Rectal smooth muscle tissue (tissue), 1 donor: Measurements from ENCODE around the gene SRMS.

Source experiments
- H3K27ac ChIP-seq: one replicate; pipeline ENCODE4 v1.7.0; 2013; ENCODE audit warnings: low read depth, low read length, inconsistent platforms
- H3K27me3 ChIP-seq: one replicate; pipeline ENCODE4 v1.7.0; 2013; ENCODE audit warnings: low read length; ENCODE audit not compliant: control insufficient read depth, insufficient read depth
- H3K36me3 ChIP-seq: one replicate; pipeline ENCODE4 v1.7.0; 2013; ENCODE audit warnings: low read length; ENCODE audit not compliant: control insufficient read depth, insufficient read depth
- H3K4me1 ChIP-seq: one replicate; pipeline ENCODE4 v1.7.0; 2013; ENCODE audit warnings: low read length; ENCODE audit not compliant: control insufficient read depth, insufficient read depth
- H3K4me3 ChIP-seq: one replicate; pipeline ENCODE4 v1.7.0; 2013; ENCODE audit warnings: low read length
- H3K9ac ChIP-seq: one replicate; pipeline ENCODE4 v1.7.0; 2013; ENCODE audit warnings: low read length

The SRMS gene

DNA sequence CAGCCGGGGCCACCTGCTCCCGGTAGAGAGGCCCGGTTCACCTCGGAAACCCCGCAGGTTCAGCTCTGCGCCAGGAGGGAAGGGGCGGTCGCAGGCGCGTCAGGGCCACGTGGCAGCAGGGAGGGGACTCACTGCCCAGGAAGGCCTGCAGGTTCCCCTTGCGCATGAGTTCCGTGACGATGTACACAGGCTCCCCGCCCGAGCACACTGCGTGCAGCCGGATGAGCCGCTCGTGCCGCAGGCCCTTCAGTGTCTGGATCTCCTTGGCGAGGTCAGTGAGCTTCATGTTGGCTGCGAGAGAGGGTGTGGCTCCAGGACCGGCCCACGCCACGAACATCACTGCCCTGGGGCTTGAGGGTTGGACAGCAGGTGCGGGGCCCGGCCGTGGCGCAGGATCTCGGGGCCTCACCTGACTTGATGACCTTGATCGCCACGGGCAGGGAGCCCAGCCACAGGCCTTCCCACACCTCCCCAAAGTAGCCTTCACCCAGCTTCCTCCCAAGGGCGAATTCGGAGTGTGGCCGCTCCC lies 5.5 kb downstream of the SRMS start:
- Histone ChIP-seq H3K27me3 (peaks cover under 1% of the 10 kb centered on the region), H3K27ac (no peak overlapping the region)

GRCh38 chr20:63541371-63541770 lies 6.2 kb downstream of the SRMS start:
- H3K9ac ChIP-seq: no peak overlapping the region

More for the DNA sequence above, 5.5 kb downstream of the SRMS start:
- Histone ChIP-seq H3K4me1 (no peaks in the 10 kb centered on the region), H3K4me3 (no peak overlapping the region), H3K9ac (no peak overlapping the region), H3K36me3 (no peaks in the 10 kb centered on the region)

DNA sequence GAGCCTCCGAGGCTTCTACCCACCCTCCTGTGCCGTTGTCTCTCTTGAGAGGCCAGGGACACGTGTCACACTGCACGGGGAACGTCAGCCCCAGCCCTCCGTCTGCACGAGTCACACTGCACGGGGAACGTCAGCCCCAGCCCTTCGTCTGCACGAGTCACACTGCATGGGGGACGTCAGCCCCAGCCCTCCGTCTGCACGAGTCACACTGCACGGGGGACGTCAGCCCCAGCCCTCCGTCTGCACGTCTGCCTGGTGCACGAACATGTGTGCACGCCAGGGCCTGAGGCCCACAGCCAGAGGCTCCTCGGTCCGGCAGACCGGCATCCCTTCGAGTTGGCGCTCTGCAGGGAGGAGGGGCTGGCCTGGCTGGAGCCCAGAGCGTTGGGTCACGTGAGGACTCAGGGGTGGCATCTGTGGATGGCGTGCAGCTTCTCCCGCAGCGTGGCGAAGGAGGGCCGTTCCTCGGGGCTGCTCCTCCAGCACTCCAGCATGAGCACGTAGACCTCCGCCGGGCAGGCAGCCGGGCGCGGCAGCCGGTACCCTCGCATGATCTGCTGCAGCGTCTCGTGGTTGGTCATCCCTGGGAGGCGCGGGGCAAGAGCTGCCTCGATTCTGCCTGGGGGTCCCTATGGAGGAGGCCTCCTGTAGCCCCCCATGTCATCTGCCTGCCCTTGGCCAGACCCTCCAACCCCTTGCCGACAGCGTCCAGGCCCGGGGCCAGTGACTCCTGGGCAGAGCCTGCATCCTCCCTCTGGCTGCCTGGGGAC lies 6.9 kb downstream of the SRMS start:
- Histone ChIP-seq H3K4me1 (no peaks in the 10 kb centered on the region), H3K27me3 (peaks cover 4% of the 10 kb centered on the region), H3K27ac (no peak overlapping the region), H3K4me3 (no peak overlapping the region), H3K36me3 (no peaks in the 10 kb centered on the region), H3K9ac (no peak overlapping the region)

More at GRCh38 chr20:63541371-63541770, 6.2 kb downstream of the SRMS start:
- Histone ChIP-seq H3K4me3 (no peak overlapping the region), H3K36me3 (no peaks in the 10 kb centered on the region), H3K4me1 (no peaks in the 10 kb centered on the region), H3K27me3 (peaks cover 4% of the 10 kb centered on the region), H3K27ac (no peak overlapping the region)

DNA sequence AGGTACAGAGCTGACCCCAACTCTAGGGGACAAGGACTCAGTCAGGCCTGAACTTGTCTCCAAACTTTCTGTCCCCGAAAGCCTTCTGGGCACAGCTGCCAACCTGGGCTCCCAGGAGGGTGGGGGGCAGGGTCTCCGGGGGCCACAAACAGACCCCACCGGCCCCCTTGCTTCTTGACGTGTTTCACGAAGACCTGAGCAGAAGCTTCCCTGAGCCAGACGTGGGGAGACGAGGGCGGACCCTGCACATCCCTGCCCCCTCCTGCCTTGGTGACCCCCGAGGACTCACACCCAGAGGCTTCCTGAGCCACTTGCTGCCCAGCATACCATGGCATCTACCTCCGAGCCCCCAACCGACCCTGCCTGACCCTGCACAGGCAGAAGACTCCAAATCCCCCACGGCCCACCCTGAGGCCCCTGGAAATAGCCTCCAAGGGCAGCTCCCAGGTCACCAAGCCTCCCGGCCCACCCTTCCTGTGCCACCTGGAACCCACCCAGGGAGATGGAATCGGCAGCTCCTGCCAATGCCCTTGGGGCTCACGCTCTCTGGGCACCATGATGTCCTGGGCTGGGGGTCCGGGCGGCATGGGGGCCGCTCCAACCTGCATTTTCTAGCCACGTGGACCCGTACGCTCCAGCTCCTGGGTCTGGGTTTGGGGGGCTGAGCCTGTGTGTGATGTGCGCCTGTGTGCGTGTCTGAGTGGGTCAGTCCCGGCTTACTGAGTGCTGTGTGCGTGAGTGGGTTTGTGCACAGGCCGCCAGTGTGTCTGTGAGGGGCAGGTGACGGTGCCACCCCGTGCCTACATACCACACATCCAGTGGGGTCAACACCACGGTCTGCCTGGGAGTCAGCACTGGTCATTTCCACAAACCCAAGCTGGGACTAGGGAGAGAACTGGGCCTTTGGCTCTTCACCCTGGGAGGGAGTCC lies 7.8 kb downstream of the SRMS start:
- Histone ChIP-seq H3K9ac (no peak overlapping the region), H3K27me3 (peaks cover 4% of the 10 kb centered on the region), H3K4me1 (no peaks in the 10 kb centered on the region), H3K27ac (no peak overlapping the region), H3K36me3 (no peaks in the 10 kb centered on the region), H3K4me3 (no peak overlapping the region)

- Histone ChIP-seq H3K4me3 (peak overlapping the region; percentile 15), H3K4me1 (no peaks in the 10 kb centered on the region), H3K9ac (no peak overlapping the region), H3K27ac (no peak overlapping the region), H3K27me3 (peaks cover 8% of the 10 kb centered on the region), H3K36me3 (no peaks in the 10 kb centered on the region)
These were observed 8.5 kb downstream of the SRMS start for GRCh38 chr20:63539092-63539430.

DNA sequence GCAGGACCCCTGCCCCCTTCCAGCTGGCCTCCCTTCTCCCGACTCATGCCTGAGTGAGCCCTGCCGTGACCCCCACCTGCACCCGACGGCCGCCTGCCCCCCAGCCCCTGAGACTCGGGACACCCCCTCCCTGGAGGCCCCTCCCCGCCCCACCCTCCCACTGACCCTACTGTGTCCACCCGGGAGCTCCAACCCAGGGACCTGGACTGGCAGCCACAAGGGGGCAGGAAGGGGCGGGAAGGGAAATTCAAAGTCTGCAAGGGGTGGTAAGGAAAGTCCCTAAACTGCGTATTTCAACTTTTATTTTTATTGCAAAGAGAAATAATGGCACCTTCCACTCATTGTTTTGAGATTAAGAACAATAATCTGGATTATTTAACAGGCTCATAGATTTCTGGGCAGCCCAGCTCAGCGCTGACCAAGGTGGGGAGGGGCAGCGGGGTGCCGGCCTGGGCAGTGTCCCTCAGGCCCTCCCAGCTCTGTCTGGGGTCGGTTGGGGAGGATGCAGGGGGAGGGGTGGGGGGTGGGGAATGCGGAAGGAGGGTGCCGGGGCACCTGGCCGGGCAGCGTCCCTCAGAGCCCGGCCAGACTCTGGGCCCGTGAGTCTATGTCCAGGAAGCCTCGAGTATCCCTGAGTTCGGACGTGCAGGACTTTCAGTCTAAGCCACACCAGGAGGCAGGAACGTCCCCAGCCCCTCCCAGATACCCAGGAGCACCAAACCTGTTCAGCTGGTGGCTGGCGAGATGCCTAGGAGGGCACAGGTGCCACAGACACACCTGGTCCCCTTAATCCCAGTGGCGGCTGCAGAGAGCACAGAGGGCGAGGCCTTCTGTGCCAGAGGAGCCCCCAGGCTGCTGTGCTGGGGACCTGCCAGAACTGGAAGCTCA lies 9.1 kb downstream of the SRMS start:
- peaks cover 9% of the 10 kb centered on the region for H3K27me3 ChIP-seq
- no peaks in the 10 kb centered on the region for H3K4me1 ChIP-seq
- no peak overlapping the region for H3K27ac ChIP-seq
- H3K36me3 ChIP-seq: no peaks in the 10 kb centered on the region
- H3K4me3 ChIP-seq: peak overlapping the region; percentile 64
- no peak overlapping the region for H3K9ac ChIP-seq

DNA sequence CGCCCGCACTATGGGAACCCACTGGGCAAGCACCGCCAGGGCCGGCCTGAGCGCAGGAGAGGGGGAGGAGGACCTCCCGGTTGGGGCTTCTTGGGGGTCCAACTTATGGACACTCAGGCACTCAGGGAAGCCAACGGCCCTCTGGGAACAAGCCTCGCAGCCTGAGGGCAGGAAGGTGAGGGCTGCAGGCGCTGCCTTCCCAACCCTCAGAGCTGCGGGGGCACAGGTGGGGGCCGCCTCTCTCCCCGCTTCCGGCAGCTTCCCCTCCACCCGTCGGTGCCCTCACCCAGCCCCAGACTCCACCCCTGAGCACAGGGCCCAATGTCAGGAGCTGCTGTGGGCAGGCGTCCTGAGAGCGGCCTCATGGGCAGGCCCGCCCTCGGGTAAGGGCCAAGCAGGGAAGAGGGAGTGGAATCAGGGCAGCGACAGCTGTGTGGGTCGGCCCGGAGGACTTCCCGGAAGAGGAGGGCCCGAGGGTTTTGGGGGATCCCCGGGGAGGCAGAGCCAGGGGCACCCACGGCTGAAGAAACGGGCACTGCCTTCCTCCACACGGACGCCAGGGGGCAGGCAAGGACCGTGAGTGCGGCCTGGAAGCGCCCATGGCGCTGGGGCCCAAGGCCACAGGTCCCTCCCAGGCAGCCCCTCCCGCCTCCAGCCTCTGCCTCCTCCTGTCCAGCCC lies 9.9 kb downstream of the SRMS start:
- Histone ChIP-seq H3K4me1 (no peaks in the 10 kb centered on the region), H3K27ac (peak overlapping the region; percentile 24), H3K36me3 (no peaks in the 10 kb centered on the region), H3K9ac (peak overlapping the region; percentile 40), H3K27me3 (peaks cover 9% of the 10 kb centered on the region), H3K4me3 (peak overlapping the region; percentile 64)

- no peaks in the 10 kb centered on the region for H3K4me1 ChIP-seq
- H3K4me3 ChIP-seq: peak within 1 kb of the TSS; percentile 64
- H3K27me3 ChIP-seq: peaks cover 9% of the 10 kb centered on the region
- peak within 1 kb of the TSS; percentile 80 for H3K9ac ChIP-seq
- H3K27ac ChIP-seq: peak within 1 kb of the TSS; percentile 24
- no peaks in the 10 kb centered on the region for H3K36me3 ChIP-seq
These were observed 10.5 kb downstream of the SRMS start, which contains the start of gene PTK6 for GRCh38 chr20:63536997-63537524. Gene PTK6 (minus strand): TSS chr20:63537376. CDS start chr20:63537314, 62 bp downstream.

DNA sequence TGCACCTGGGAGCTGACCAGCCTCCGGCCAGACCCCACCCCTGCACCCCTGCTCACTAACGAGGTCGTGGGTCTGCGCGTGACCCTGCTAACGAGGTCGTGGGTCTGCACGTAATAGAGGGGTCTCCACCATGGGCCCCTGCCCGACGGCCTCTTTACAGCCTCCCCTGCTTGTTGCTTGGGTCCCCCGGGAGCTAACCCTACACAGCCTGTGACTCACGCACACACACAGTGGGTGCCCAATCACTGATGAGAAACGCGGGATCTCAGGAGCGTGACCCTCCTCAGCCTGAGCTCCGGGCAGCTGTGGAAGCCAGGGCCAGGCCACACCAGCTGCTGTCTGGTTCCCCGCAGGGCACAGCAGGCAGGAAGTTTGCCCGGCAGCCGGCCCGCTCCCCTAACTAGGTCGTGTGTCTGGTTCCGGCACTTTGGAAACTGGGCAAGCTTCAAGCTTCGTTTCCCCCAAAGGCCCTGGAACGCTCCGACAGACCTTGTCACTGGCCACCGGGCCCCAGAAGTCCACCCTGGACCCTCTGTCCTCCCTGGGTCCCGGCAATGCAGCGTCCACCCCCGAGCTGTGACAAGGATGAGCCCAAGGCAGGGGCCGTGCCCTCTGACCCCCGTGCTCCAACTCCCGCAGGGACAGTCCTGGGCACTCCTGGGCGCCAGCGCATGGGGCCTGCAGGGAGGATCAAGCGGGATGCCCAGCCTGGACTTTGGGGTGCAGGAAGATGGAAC lies 11.1 kb downstream of the SRMS start:
- no peak overlapping the region for H3K27ac ChIP-seq
- H3K36me3 ChIP-seq: no peaks in the 10 kb centered on the region
- peak overlapping the region; percentile 61 for H3K4me3 ChIP-seq
- peak overlapping the region; percentile 80 for H3K9ac ChIP-seq
- peaks cover 14% of the 10 kb centered on the region for H3K27me3 ChIP-seq
- H3K4me1 ChIP-seq: no peaks in the 10 kb centered on the region

- Histone ChIP-seq H3K9ac (no peak overlapping the region), H3K4me1 (no peaks in the 10 kb centered on the region), H3K27me3 (peaks cover 14% of the 10 kb centered on the region)
These were observed 12.5 kb downstream of the SRMS start for GRCh38 chr20:63534831-63535651.

More at GRCh38 chr20:63534831-63535651, 12.5 kb downstream of the SRMS start:
- Histone ChIP-seq H3K27ac (no peak overlapping the region), H3K4me3 (peak overlapping the region; percentile 27), H3K36me3 (no peaks in the 10 kb centered on the region)
